HFF-Myc (cell line): ENCODE results near the gene MMP20.

Experiments used
- DNase-seq: peaks from one replicate; pipeline ENCODE4 v3.0.0-alpha.2; 2011; ENCODE audit warnings: low read depth; ENCODE audit errors: extremely low read depth
- H3K4me3 ChIP-seq: replicated peaks from 2 replicates; pipeline ENCODE4 v1.5.1; 2011; ENCODE audit warnings: low read depth, mild to moderate bottlenecking, control low read depth, low read length
- TF ChIP-seq, protein P1 (sequence below): IDR thresholded peaks from 2 replicates; pipeline ENCODE4 v1.5.1; 2012; ENCODE audit warnings: mild to moderate bottlenecking, low read depth, low read length, control low read depth; ENCODE audit errors: missing control alignments

Gene MMP20

DNA sequence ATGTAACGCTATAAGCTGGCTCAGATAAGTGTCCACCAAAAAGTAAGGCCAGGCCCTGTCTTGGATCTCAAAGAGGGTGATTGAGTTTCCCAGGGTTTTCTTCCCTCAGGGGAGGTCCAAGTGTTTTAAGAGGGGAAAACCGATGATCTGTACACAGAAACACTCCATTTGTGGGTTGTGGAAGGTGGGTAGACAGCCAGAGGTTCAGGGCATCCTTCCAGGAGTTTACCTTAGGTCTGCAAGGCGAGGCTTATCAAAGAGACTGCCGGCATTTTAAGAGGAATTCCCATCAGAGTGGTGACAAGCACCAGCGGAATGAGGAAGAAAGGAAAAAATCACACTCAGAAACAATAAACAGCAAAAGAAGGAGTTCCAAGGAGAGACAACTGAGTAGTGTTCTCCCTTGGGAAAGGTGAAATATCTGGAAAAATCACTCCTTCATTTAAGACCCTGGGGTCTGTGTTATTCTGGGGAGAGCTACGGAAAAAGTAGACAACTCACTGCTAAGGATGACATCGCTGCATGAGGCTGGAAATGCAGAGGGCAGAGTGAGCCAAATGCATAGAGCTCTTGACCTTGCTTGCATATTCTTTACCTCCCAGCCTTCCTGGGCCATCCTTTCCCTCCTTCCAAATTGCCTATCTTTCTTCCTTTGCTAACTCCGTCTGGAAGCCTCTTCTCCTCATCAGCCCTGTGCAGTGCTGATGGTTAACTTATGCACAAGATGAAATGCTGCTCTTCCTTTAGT lies 72.5 kb downstream of the MMP20 start:
- no peak for DNase-seq
- TF ChIP-seq, protein P1, sequence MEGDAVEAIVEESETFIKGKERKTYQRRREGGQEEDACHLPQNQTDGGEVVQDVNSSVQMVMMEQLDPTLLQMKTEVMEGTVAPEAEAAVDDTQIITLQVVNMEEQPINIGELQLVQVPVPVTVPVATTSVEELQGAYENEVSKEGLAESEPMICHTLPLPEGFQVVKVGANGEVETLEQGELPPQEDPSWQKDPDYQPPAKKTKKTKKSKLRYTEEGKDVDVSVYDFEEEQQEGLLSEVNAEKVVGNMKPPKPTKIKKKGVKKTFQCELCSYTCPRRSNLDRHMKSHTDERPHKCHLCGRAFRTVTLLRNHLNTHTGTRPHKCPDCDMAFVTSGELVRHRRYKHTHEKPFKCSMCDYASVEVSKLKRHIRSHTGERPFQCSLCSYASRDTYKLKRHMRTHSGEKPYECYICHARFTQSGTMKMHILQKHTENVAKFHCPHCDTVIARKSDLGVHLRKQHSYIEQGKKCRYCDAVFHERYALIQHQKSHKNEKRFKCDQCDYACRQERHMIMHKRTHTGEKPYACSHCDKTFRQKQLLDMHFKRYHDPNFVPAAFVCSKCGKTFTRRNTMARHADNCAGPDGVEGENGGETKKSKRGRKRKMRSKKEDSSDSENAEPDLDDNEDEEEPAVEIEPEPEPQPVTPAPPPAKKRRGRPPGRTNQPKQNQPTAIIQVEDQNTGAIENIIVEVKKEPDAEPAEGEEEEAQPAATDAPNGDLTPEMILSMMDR: no peak
- H3K4me3 ChIP-seq: no peak overlapping the region

DNA sequence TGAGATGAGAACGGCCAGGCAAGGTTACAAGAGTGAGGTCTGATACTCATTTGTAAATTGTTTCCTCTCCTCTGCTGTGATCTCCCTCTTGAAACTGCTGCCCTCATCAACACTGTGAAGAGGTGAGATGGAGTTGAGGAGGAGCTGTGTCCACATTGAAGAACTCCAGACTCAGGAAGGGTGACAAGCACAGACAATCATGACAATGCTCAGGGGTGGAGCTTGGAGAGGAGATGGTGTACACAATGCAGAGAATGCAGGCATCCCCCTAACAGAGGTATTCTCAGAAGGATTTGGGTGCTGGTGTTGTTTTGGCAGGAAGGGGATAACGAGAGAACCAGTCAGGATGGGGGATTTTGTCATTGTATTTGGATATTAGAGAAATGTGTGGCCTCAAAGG lies 73.1 kb downstream of the MMP20 start:
- TF ChIP-seq, protein P1: no peak
- DNase-seq: no peak
- H3K4me3 ChIP-seq: no peak overlapping the region

DNA sequence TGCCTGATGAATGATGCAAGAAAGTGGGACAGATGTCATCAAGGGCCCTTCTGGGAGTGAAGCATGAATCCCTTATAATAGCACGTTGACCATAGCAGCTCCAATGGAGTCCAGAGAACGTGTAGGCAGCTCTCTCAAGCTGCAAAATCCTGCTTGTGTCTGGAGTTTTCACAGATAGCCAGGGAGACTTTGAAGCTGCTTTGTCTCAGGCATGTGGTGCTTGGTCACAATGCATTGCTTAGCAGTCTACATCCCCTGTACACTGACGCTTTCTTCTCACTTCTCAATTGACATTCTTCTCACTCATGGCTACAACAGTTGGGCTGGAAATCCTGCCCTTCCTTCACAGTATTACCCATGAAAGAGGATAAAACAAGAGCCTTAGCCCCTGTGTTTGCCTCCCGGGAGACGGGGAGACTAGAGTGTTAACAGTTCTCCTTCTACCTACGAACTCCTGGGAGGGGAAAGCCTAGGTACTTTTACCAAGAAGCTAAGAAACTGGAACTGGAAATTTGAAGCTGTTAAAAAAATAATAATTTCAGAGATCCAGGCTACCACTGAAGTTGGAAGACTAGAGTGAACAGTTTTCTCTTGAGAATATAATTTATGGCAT lies 73.9 kb downstream of the MMP20 start:
- TF ChIP-seq, protein P1: no peak
- no peak for DNase-seq
- H3K4me3 ChIP-seq: no peak overlapping the region

DNA sequence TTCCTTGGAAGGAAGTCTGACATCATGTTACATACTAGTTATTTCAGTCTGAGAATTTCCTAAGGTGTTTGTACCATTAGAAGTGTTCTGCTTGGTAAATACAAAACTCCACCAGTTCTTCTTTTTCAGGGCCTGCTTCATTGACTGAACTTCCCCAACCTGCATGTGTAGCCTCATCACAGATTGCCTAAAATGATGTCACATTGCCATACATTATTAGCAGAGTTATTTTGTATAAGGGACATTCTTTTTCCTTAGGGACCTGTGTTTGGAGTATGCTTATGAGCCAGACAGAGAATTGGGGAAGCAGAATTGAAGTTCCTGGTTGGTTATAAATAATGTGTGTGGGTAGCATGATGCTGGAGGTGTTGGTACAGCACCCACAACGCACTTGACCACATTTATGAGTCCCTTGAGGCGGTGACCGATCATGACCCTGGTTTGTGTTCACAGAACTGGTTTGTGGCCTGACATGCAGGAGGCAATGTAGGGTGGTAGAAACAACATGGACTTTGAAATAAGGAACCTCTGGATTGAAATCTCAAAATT lies 78.1 kb downstream of the MMP20 start:
- no peak for DNase-seq
- no peak overlapping the region for H3K4me3 ChIP-seq
- TF ChIP-seq, protein P1: no peak

DNA sequence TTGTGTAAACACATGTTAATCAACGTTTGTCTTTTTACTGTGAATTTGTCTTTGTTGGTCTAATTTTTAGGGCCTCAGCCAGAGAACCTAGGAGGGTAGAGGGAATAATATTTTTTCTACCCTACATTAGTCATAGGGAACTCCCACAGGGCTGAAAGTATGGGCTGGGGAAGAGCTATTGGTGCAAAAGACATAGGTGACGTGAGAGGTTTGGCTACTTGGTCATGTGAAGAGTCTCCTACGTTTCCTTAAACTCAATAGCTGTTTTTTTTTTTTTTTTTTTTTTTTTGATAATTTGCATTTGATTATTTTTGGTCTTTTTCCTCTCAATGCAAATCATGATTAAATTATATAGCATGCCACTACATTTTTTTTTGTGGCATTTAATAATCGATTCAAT lies 78.7 kb downstream of the MMP20 start:
- no peak overlapping the region for H3K4me3 ChIP-seq
- TF ChIP-seq, protein P1: no peak
- DNase-seq: no peak

DNA sequence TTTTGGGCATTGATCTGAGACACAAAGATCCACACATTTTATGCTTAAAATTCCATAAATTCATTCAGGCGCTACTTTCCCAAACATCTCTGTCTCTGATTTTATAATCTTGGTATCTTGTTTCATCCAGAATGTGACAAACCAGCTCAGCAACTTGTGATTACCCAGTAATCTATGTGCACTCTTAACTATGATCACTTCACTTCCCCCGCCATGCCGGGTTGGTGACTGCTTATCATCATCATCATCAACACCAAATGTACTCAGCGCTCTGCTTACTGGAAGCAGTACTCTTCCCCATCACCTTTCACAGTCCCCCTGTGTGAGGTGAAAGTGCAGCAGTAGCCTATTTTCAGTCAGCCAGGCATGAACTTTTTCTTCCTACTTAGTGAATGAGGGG lies 79.4 kb downstream of the MMP20 start:
- DNase-seq: no peak
- TF ChIP-seq, protein P1: no peak
- no peak overlapping the region for H3K4me3 ChIP-seq
